Measurements from ENCODE around the gene PSMC3. TPM values are rescaled to one million over a fixed set of nuclear protein-coding genes. Genes with fewer than 3 reads are reported as not detected.

PSMC3 gene
- total RNA-seq, 1 donor: 150 TPM

DNA sequence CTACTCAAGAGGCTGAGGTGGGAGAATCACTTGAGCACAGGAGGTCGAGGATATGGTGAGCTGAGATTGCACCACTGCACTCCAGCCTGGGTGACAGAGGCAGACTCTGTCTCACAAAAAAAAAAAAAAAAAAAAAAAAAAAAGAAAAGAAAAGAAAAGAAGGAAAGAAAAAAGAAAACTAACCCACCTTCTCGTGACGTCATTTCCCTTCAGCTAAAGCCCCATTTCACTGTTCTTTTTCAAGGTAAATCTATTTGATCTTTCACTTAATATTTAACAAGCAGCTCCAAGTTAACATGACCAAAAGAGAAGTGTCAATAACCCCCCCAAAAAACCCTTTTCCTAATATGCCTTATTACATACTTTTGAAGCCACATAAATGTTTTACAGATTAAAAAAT lies 17.6 kb upstream of the PSMC3 start:
- H3K4me3 ChIP-seq (ENCODE audit: low read depth, low read length): no peak overlapping the region
- TF ChIP-seq, protein P1, sequence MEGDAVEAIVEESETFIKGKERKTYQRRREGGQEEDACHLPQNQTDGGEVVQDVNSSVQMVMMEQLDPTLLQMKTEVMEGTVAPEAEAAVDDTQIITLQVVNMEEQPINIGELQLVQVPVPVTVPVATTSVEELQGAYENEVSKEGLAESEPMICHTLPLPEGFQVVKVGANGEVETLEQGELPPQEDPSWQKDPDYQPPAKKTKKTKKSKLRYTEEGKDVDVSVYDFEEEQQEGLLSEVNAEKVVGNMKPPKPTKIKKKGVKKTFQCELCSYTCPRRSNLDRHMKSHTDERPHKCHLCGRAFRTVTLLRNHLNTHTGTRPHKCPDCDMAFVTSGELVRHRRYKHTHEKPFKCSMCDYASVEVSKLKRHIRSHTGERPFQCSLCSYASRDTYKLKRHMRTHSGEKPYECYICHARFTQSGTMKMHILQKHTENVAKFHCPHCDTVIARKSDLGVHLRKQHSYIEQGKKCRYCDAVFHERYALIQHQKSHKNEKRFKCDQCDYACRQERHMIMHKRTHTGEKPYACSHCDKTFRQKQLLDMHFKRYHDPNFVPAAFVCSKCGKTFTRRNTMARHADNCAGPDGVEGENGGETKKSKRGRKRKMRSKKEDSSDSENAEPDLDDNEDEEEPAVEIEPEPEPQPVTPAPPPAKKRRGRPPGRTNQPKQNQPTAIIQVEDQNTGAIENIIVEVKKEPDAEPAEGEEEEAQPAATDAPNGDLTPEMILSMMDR (IDR thresholded peaks at IDR 0.05; ENCODE audit: insufficient read depth, low read depth, low read length): no peak
- no peak for DNase-seq (ENCODE audit: low read depth)

DNA sequence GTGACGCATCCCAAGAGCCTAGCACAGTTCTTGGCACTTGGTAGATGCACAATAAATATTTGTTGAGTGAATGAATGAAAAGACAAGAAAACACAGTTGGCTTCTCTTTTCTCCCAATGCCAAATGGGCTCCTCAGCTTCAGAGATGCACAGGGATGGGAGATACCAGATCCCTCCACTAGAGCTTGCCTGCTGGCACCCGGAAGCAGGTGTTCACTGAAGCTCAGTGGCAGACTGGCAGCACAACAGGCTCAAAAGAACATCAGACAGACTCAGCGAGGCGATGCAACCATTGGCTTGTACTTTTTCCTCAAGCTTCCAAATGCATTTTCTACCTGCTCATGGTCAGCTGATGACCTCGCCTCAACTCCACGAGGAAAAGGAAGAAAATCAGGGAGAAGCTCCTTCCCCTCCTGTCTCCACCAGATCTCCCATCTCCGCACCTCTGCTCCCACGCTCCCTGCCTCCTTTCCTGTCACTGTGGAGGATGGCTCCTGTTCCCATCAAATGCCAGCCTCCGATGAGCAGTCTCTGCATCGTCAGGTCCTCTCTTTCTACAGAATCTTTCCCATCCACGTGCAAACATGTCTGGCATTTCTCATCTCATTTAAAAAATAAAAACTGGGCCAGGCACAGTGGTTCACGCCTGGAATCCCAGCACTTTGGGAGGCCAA lies 16.9 kb upstream of the PSMC3 start:
- H3K4me3 ChIP-seq (ENCODE audit: low read depth, low read length): no peak overlapping the region
- DNase-seq (ENCODE audit: low read depth): no peak
- TF ChIP-seq, protein P1 (IDR thresholded peaks at IDR 0.05; ENCODE audit: insufficient read depth, low read depth, low read length): no peak

DNA sequence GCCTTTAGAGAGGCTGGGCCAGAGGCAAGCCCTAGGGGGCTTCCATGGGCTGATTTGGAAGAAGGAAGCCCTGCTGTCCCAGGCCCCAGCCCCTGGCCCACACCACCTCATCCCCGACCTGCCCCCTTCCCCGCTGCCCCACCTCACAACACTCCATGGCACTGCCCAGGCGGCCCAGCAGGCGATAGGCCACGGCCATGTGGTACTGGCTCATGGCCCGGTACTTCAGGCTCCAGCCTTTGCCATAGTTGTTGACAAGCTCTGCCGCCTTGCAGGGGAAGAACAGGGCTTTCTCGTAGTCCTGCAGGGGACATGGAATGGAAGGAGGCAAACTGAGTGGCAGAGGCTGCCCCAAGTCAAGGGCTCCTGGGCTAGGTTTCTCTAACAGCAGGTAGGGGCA lies 16.3 kb upstream of the PSMC3 start:
- no peak for DNase-seq (ENCODE audit: low read depth)
- TF ChIP-seq, protein P1 (IDR thresholded peaks at IDR 0.05; ENCODE audit: insufficient read depth, low read depth, low read length): no peak
- no peak overlapping the region for H3K4me3 ChIP-seq (ENCODE audit: low read depth, low read length)

DNA sequence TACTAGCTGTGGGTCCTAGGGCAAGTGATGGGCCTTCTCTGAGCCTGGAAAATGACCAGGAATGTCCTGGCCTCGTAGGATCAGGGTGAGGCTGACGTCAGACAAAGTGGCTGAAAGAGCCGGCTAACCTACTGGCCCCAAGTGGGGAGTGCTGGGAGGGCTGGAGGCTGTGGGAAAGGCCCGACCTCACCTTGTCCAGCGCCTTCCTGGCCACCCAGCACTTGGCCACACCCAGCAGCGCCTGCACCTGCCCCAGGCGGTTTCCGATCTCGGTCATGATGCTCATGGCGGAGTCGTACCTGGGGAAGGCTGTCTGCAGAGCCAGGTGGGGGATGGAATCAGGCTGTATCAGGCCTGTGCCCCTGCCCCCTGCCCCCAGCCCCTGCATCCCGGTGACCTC lies 15.2 kb upstream of the PSMC3 start:
- no peak overlapping the region for H3K4me3 ChIP-seq (ENCODE audit: low read depth, low read length)
- TF ChIP-seq, protein P1 (IDR thresholded peaks at IDR 0.05; ENCODE audit: insufficient read depth, low read depth, low read length): no peak
- no peak for DNase-seq (ENCODE audit: low read depth)

DNA sequence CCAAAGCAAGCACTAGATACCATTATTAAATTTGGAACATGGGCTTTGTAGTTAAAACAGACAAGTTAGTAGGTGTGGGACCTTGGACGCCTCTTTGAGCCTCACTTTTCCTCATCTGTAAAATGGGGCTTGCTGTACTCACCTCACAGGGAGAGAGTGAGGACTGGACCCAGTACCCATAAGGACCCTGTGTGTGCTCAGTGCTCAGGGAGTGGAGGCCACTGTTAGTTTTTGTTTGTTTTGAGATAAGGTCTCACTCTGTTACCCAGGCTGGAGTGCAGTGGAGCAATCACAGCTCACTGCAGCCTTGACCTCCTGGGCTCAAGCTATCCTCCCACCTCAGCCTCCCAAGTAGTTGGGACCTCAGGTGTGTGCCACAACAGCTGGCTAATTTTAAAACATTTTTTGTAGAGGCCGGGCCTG lies 13.8 kb upstream of the PSMC3 start:
- TF ChIP-seq, protein P1 (IDR thresholded peaks at IDR 0.05; ENCODE audit: insufficient read depth, low read depth, low read length): no peak
- DNase-seq (ENCODE audit: low read depth): no peak

DNA sequence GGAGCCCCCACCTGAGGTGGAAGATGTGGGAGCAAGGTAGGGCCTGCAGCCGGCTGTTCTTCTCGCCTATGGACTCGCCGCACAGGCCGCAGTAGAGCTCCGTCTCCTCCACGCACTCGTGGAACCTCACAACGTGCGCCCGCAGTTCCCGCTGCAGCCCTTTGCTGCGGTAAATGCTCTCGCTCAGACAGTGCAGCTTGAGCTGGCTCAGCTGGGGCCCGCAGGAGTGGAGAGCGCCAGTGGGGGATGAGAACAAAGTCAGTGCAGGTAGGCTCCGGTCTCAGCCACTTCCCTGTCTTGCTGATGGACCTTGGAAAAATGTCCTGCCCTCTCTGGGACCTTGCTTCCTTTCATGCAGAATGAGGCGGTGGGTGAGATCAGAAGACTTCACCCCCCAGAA lies 12.5 kb upstream of the PSMC3 start:
- TF ChIP-seq, protein P1 (IDR thresholded peaks at IDR 0.05; ENCODE audit: insufficient read depth, low read depth, low read length): no peak
- DNase-seq (ENCODE audit: low read depth): no peak
- no peak overlapping the region for H3K4me3 ChIP-seq (ENCODE audit: low read depth, low read length)

More for the DNA sequence above, 13.8 kb upstream of the PSMC3 start:
- no peak overlapping the region for H3K4me3 ChIP-seq (ENCODE audit: low read depth, low read length)

Measured in fibroblast of villous mesenchyme (primary cell).